ENCODE measurements around the gene ZMYM4.

GRCh38 chr1:35226546-35226945 is 42.0 kb upstream of the ZMYM4 start:
- no peak for TF ChIP-seq EP300 (IDR thresholded peaks at IDR 0.05; ENCODE audit: borderline replicate concordance)
- no peak for TF ChIP-seq FOXM1 (IDR thresholded peaks at IDR 0.05; ENCODE audit: borderline replicate concordance, low read depth)
- TF ChIP-seq, protein P1, sequence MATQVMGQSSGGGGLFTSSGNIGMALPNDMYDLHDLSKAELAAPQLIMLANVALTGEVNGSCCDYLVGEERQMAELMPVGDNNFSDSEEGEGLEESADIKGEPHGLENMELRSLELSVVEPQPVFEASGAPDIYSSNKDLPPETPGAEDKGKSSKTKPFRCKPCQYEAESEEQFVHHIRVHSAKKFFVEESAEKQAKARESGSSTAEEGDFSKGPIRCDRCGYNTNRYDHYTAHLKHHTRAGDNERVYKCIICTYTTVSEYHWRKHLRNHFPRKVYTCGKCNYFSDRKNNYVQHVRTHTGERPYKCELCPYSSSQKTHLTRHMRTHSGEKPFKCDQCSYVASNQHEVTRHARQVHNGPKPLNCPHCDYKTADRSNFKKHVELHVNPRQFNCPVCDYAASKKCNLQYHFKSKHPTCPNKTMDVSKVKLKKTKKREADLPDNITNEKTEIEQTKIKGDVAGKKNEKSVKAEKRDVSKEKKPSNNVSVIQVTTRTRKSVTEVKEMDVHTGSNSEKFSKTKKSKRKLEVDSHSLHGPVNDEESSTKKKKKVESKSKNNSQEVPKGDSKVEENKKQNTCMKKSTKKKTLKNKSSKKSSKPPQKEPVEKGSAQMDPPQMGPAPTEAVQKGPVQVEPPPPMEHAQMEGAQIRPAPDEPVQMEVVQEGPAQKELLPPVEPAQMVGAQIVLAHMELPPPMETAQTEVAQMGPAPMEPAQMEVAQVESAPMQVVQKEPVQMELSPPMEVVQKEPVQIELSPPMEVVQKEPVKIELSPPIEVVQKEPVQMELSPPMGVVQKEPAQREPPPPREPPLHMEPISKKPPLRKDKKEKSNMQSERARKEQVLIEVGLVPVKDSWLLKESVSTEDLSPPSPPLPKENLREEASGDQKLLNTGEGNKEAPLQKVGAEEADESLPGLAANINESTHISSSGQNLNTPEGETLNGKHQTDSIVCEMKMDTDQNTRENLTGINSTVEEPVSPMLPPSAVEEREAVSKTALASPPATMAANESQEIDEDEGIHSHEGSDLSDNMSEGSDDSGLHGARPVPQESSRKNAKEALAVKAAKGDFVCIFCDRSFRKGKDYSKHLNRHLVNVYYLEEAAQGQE (IDR thresholded peaks at IDR 0.05; ENCODE audit: low read depth) = no peak
- no peak for TF ChIP-seq RAD21 (IDR thresholded peaks at IDR 0.05; ENCODE audit: low read depth)
- no peak for TF ChIP-seq EGR1 (IDR thresholded peaks at IDR 0.05)
- no peak for TF ChIP-seq YY1 (IDR thresholded peaks at IDR 0.05; ENCODE audit: low read depth)
- no peak for TF ChIP-seq CREB1 (IDR thresholded peaks at IDR 0.05; ENCODE audit: low read depth)
- TF ChIP-seq USF1 (IDR thresholded peaks at IDR 0.05) = no peak
- no peak for TF ChIP-seq TAF1 (IDR thresholded peaks at IDR 0.05; ENCODE audit: low read depth)
- TF ChIP-seq CEBPB (IDR thresholded peaks at IDR 0.05) = no peak

Measured in Ishikawa (cell line).